H1 (cell line): ENCODE results near the gene RBBP5. TPM values are rescaled to one million over a fixed set of nuclear protein-coding genes. Genes with fewer than 3 reads are reported as not detected.

ENCODE experiments used
- CTCF ChIA-PET: fragments of 300-600 bp; sonication (Branson Sonifier 250); formaldehyde crosslinking; loops from one replicate; lab custom pipeline; 2021; ENCODE audit not compliant: partially characterized antibody; lab: Charles Lee
- POLR2A ChIA-PET: fragments of 300-600 bp; sonication (Branson Sonifier 250); formaldehyde crosslinking; loops from one replicate; lab custom pipeline; 2021; ENCODE audit warnings: inconsistent platforms; ENCODE audit not compliant: partially characterized antibody; lab: Charles Lee
- DNase-seq, 2 experiments: peaks; one replicate each; pipeline versions ENCODE4 v3.0.0 to v3.0.0-alpha.2; 2010 to 2022; ENCODE audit warnings: low spot score in 2 of 2, low read depth in 1 of 2, mixed read lengths in 1 of 2
- FAIRE-seq: peaks from 2 replicates; lab custom pipeline; 2011; peaks lifted over from hg19 to GRCh38; lab: Jason Lieb, UNC
- H2AFZ ChIP-seq: 2 replicates; pipeline ENCODE4 v1.8.1; 2012; ENCODE audit warnings: low read length, inconsistent platforms
- H2AK5ac ChIP-seq: 2 replicates; pipeline ENCODE4 v1.6.1; 2013; ENCODE audit warnings: low read depth, low read length
- H2BK120ac ChIP-seq: replicated peaks from 2 replicates; pipeline ENCODE3; 2013; ENCODE audit warnings: low read depth, low read length, inconsistent platforms
- H2BK12ac ChIP-seq: 2 replicates; pipeline ENCODE4 v1.6.1; 2013; ENCODE audit warnings: low read depth, low read length
- H2BK15ac ChIP-seq: 2 replicates; pipeline ENCODE4 v1.6.1; 2013; ENCODE audit warnings: low read length
- H2BK20ac ChIP-seq: 2 replicates; pipeline ENCODE4 v1.6.1; 2013; ENCODE audit warnings: low read length
- H2BK5ac ChIP-seq: 2 replicates; pipeline ENCODE4 v1.6.1; 2013; ENCODE audit warnings: low read depth, low read length
- H3K14ac ChIP-seq: 2 replicates; pipeline ENCODE4 v1.6.1; 2013; ENCODE audit warnings: inconsistent platforms; ENCODE audit not compliant: insufficient read length
- H3K18ac ChIP-seq: 2 replicates; pipeline ENCODE4 v1.6.1; 2013; ENCODE audit warnings: low read length; ENCODE audit errors: extremely low read depth
- H3K23ac ChIP-seq: 2 replicates; pipeline ENCODE4 v1.6.1; 2013; ENCODE audit warnings: inconsistent platforms; ENCODE audit not compliant: insufficient read length
- H3K23me2 ChIP-seq: 2 replicates; pipeline ENCODE4 v1.6.1; 2013; ENCODE audit warnings: low read depth, low read length
- H3K27ac ChIP-seq: 2 replicates; pipeline ENCODE4 v1.6.1; 2011; ENCODE audit warnings: low read depth, low read length, inconsistent platforms
- H3K27me3 ChIP-seq, 4 experiments: replicated peaks in 1 of 4; 1 replicate in 1 of 4; 2 replicates in 3 of 4; pipeline versions ENCODE4 v1.6.1 to v1.8.1; 2011 to 2013; ENCODE audit warnings: low read length in 3 of 4, mild to moderate bottlenecking in 3 of 4, inconsistent platforms in 2 of 4, mixed read lengths in 2 of 4, moderate library complexity in 1 of 4; ENCODE audit not compliant: control insufficient read depth in 3 of 4, insufficient read depth in 3 of 4; ENCODE audit errors: extremely low read depth in 1 of 4
- H3K36me3 ChIP-seq, 4 experiments: 2 replicates each; pipeline versions ENCODE4 v1.6.1 to v1.8.1; 2011 to 2013; ENCODE audit warnings: mild to moderate bottlenecking in 4 of 4, low read length in 3 of 4, moderate library complexity in 2 of 4, control low read depth in 1 of 4, inconsistent platforms in 1 of 4; ENCODE audit not compliant: insufficient read depth in 4 of 4, control insufficient read depth in 2 of 4
- H3K4ac ChIP-seq: replicated peaks from 2 replicates; pipeline ENCODE3; 2013; ENCODE audit warnings: low read length, low read depth, mixed read lengths, inconsistent platforms; ENCODE audit not compliant: insufficient read length
- H3K4me1 ChIP-seq, 4 experiments: replicated peaks in 1 of 4; 1 replicate in 1 of 4; 2 replicates in 3 of 4; pipeline versions ENCODE4 v1.6.1 to v1.8.1; 2011 to 2013; ENCODE audit warnings: low read length in 3 of 4, inconsistent platforms in 2 of 4, mixed read lengths in 1 of 4; ENCODE audit not compliant: insufficient read depth in 4 of 4, control insufficient read depth in 3 of 4
- H3K4me2 ChIP-seq, 2 experiments: 2 replicates each; pipeline versions ENCODE4 v1.6.1 to v1.8.1; 2011 to 2013; ENCODE audit warnings: low read depth in 2 of 2, low read length in 2 of 2, control low read depth in 1 of 2, inconsistent platforms in 1 of 2, mild to moderate bottlenecking in 1 of 2; ENCODE audit not compliant: insufficient read depth in 1 of 2
- H3K4me3 ChIP-seq, 4 experiments: fragments of 200-600, 300-600 bp in 1 of 4; sonication (generic), shearing (Covaris generic), sonication (Bioruptor Twin) in 1 of 4; 2 replicates each; pipeline versions ENCODE4 v1.5.1 to v1.8.1; 2011 to 2016; ENCODE audit warnings: low read length in 4 of 4, low read depth in 3 of 4, control low read depth in 2 of 4, inconsistent platforms in 2 of 4, mild to moderate bottlenecking in 2 of 4, mixed read lengths in 1 of 4, moderate library complexity in 1 of 4; ENCODE audit not compliant: insufficient read depth in 2 of 4; ENCODE audit errors: extremely low read depth in 1 of 4
- H3K56ac ChIP-seq: replicated peaks from 2 replicates; pipeline ENCODE3; 2013; ENCODE audit warnings: low read depth, mild to moderate bottlenecking, mixed read lengths, low read length, inconsistent platforms; ENCODE audit not compliant: insufficient read length
- H3K79me1 ChIP-seq: 2 replicates; pipeline ENCODE4 v1.6.1; 2013; ENCODE audit warnings: low read depth, low read length, control low read depth
- H3K79me2 ChIP-seq, 2 experiments: 2 replicates each; pipeline versions ENCODE4 v1.6.1 to v1.8.1; 2012 to 2013; ENCODE audit warnings: low read length in 2 of 2, mild to moderate bottlenecking in 2 of 2, inconsistent platforms in 1 of 2; ENCODE audit not compliant: insufficient read depth in 2 of 2, control insufficient read depth in 1 of 2
- H3K9ac ChIP-seq, 4 experiments: replicated peaks in 1 of 4; 1 replicate in 1 of 4; 2 replicates in 3 of 4; pipeline versions ENCODE4 v1.6.1 to v1.8.1; 2011 to 2013; ENCODE audit warnings: low read depth in 3 of 4, low read length in 3 of 4, control low read depth in 2 of 4, mild to moderate bottlenecking in 2 of 4, moderate library complexity in 2 of 4, inconsistent platforms in 1 of 4; ENCODE audit errors: extremely low read depth in 1 of 4
- H3K9me3 ChIP-seq, 2 experiments: 2 replicates each; pipeline versions ENCODE4 v1.6.1 to v1.8.1; 2012 to 2013; ENCODE audit warnings: mild to moderate bottlenecking in 2 of 2, moderate library complexity in 2 of 2, control low read depth in 1 of 2, inconsistent platforms in 1 of 2, low read depth in 1 of 2, low read length in 1 of 2, mixed read lengths in 1 of 2; ENCODE audit not compliant: insufficient read depth in 2 of 2
- H4K20me1 ChIP-seq, 2 experiments: replicated peaks in 1 of 2; 2 replicates each; pipeline versions ENCODE3 to v1.8.1; 2011 to 2013; ENCODE audit warnings: inconsistent platforms in 2 of 2, low read length in 2 of 2, mild to moderate bottlenecking in 1 of 2; ENCODE audit not compliant: insufficient read depth in 2 of 2, control insufficient read depth in 1 of 2
- H4K5ac ChIP-seq: 2 replicates; pipeline ENCODE4 v1.6.1; 2013; ENCODE audit warnings: low read length, low read depth, mixed read lengths, inconsistent platforms; ENCODE audit not compliant: insufficient read length
- H4K8ac ChIP-seq: 2 replicates; pipeline ENCODE4 v1.8.0; 2013; ENCODE audit warnings: mild to moderate bottlenecking, moderate library complexity, low read length, inconsistent platforms; ENCODE audit not compliant: insufficient read depth; ENCODE audit errors: extremely low read depth
- H4K91ac ChIP-seq: replicated peaks from 2 replicates; pipeline ENCODE3; 2013; ENCODE audit warnings: low read length, mixed read lengths, inconsistent platforms; ENCODE audit not compliant: insufficient read length
- ASH2L ChIP-seq: fragments of 200-600, 300-600 bp; sonication (generic); IDR thresholded peaks from one replicate; pipeline ENCODE4 v1.7.1; 2017; ENCODE audit warnings: low read length
- CBX5 ChIP-seq: fragments of 300-800, 300-1000 bp; sonication (generic); IDR thresholded peaks from 2 replicates; pipeline ENCODE4 v1.7.1; 2016; ENCODE audit warnings: antibody characterized with exemption, low read length, low read depth
- CHD1 ChIP-seq: IDR thresholded peaks from 2 replicates; pipeline ENCODE4 v1.6.1; 2012; ENCODE audit warnings: low read depth, low read length, improper control_type of control experiment
- CTBP2 ChIP-seq: IDR thresholded peaks from 2 replicates; pipeline ENCODE4 v1.7.0; 2011; ENCODE audit warnings: borderline replicate concordance, mild to moderate bottlenecking, moderate library complexity, mixed read lengths, low read length; ENCODE audit not compliant: insufficient read depth, insufficient read length
- RBBP5 ChIP-seq: IDR thresholded peaks from 2 replicates; pipeline ENCODE4 v1.7.1; 2012; ENCODE audit warnings: low read depth, mild to moderate bottlenecking, inconsistent platforms, low read length, moderate library complexity, borderline replicate concordance
- RFX5 ChIP-seq: IDR thresholded peaks from 2 replicates; pipeline ENCODE4 v1.6.1; 2011; ENCODE audit warnings: low read depth, low read length, improper control_type of control experiment, borderline replicate concordance
- RXRA ChIP-seq: IDR thresholded peaks from 2 replicates; pipeline ENCODE4 v1.6.1; 2011; ENCODE audit warnings: low read depth, mild to moderate bottlenecking, low read length, moderate library complexity; ENCODE audit not compliant: insufficient read depth
- SUZ12 ChIP-seq: fragments of 200-600 bp; sonication (generic); IDR thresholded peaks from 2 replicates; pipeline ENCODE4 v1.6.1; 2012; ENCODE audit warnings: mild to moderate bottlenecking, inconsistent platforms, low read length, moderate library complexity, mixed read lengths
- TAF7 ChIP-seq: optimal IDR thresholded peaks from 2 replicates; pipeline ENCODE3; 2011; ENCODE audit warnings: low read depth, mild to moderate bottlenecking, inconsistent platforms, low read length, moderate library complexity, borderline replicate concordance
- TBP ChIP-seq: IDR thresholded peaks from 2 replicates; pipeline ENCODE4 v1.6.1; 2011; ENCODE audit warnings: low read depth, low read length, improper control_type of control experiment
- WGBS, 2 experiments: shearing (Covaris generic) in 1 of 2; methylation state at CpG; one replicate each; pipeline versions ENCODE4 v1.1.6 to v1.1.7; 2013 to 2015; ENCODE audit warnings: low lambda C conversion rate in 2 of 2, mixed read lengths in 2 of 2, inconsistent platforms in 1 of 2, low coverage in 1 of 2, missing lambda C conversion rate in 1 of 2; ENCODE audit not compliant: insufficient replicate concordance in 2 of 2, insufficient coverage in 1 of 2, insufficient read length in 1 of 2; ENCODE audit errors: extremely low coverage in 1 of 2, missing lambda C conversion rate in 1 of 2; 5-methylcytosine and 5-hydroxymethylcytosine counted together
- polyA plus RNA-seq, 7 experiments: library from polyadenylated mRNA; depleted of rRNA in 3 of 7; stranded (reverse) in 5 of 7; unstranded in 2 of 7; fragments of >200 nt in 5 of 7; fragments of 200-250 nt in 2 of 7; gene quantifications; 1 replicate in 5 of 7; 2 replicates in 1 of 7; 4 replicates in 1 of 7; pipeline versions ENCODE4 v1.2.1 to v1.2.3, GENCODE V29; 2011 to 2013; ENCODE audit warnings: missing spikeins in 2 of 7, mixed read lengths in 2 of 7
- total RNA-seq: library from RNA; stranded (reverse); fragmentation: NEBNext Ultra II Directional; extraction: Animal tissue kit (Norgen Biotek cat#: 25700); gene quantifications from 2 replicates; pipeline ENCODE4 v1.2.1, GENCODE V29; 2021

RBBP5 gene
- total and polyA plus RNA-seq, 2 of the 8 experiments (the other 6 are each of a cell fraction or from before 2014, with no cell fraction given): 6.7 to 21.5 TPM

DNA sequence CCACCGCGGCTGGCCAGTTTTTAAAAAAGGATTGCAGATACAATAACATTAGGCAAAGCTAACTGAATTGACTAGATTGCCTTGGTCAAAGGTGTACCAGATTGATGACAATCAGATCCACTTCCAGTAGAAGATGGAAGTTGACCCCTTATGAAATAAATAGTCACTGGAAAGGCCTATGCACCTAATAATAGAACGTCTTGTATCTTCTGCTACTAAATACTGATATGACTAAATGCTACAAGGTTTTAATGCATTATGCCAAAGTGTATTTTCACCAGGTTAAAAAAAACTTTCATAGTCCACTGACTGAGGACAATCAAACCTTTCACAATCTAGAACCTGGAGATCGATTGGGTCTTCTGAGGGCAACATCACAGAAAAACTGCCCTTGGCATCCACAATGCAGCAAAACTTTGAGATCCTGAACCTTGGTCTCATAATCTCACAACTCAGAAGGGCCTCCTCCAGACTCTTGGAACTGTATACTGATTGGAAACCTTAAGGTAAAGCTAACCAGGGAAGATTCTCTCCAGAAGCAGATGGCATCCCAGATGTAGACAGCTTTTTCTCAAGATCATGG, 7.8 kb upstream of the RBBP5 start:
- Histone ChIP-seq H2AK5ac (no peak overlapping the region), H3K18ac (no peak overlapping the region), H3K9ac (no peak overlapping the region), H2BK20ac (no peak overlapping the region), H2BK5ac (no peak overlapping the region), H3K79me2 (no peaks in the 10 kb centered on the region), H3K14ac (no peak overlapping the region), H3K9me3 (no peaks in the 10 kb centered on the region), H4K91ac (no peak overlapping the region), H3K27me3 (peaks cover 0 to 2% (median 0%) of the 10 kb centered on the region in 4 experiments; a peak in 1 of 7 replicates), H2BK15ac (no peak overlapping the region), H3K23ac (no peak overlapping the region), H4K5ac (no peak overlapping the region), H3K36me3 (no peaks in the 10 kb centered on the region), H3K4me1 (no peaks in the 10 kb centered on the region), H2AFZ (no peak overlapping the region), H3K79me1 (no peaks in the 10 kb centered on the region), H3K56ac (no peak overlapping the region), H3K4me3 (no peak overlapping the region), H2BK12ac (no peak overlapping the region), H3K4ac (no peak overlapping the region), H3K4me2 (no peak overlapping the region), H4K8ac (no peak overlapping the region), H4K20me1 (no peaks in the 10 kb centered on the region), H2BK120ac (no peak overlapping the region), H3K23me2 (no peaks in the 10 kb centered on the region), H3K27ac (no peak overlapping the region)
- DNase-seq (no peak), FAIRE-seq (no peak)
- no peak for TF ChIP-seq CHD1
- no peak for TF ChIP-seq CTBP2
- TF ChIP-seq RFX5: no peak
- TF ChIP-seq CBX5: no peak
- no peak for TF ChIP-seq RBBP5
- no peak for TF ChIP-seq SUZ12
- no peak for TF ChIP-seq TAF7
- no peak for TF ChIP-seq RXRA
- no peak for TF ChIP-seq TBP
- no peak for TF ChIP-seq ASH2L
- POLR2A ChIA-PET: no interaction called here
- 83% methylated on average over 4 of the region's 4 CpGs; no CpG with 5 or more reads in 1 of the 2 experiments for WGBS, 2 experiments
- CTCF ChIA-PET: interaction anchor here (1.7 kb wide), 1 partner anchor 12 kb away, joined by 8 read pairs; no protein-coding TSS in a partner anchor
